GM19023 (cell line): Measurements from ENCODE around the gene YAF2.

Experiments used
- ATAC-seq: cut with Tn5 transposase; IDR thresholded peaks from one replicate; pipeline ENCODE4 v1.9.1; 2021; ENCODE audit warnings: mild to moderate bottlenecking, moderate library complexity; ENCODE audit not compliant: unreplicated experiment

The YAF2 gene, protein sequence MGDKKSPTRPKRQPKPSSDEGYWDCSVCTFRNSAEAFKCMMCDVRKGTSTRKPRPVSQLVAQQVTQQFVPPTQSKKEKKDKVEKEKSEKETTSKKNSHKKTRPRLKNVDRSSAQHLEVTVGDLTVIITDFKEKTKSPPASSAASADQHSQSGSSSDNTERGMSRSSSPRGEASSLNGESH

DNA sequence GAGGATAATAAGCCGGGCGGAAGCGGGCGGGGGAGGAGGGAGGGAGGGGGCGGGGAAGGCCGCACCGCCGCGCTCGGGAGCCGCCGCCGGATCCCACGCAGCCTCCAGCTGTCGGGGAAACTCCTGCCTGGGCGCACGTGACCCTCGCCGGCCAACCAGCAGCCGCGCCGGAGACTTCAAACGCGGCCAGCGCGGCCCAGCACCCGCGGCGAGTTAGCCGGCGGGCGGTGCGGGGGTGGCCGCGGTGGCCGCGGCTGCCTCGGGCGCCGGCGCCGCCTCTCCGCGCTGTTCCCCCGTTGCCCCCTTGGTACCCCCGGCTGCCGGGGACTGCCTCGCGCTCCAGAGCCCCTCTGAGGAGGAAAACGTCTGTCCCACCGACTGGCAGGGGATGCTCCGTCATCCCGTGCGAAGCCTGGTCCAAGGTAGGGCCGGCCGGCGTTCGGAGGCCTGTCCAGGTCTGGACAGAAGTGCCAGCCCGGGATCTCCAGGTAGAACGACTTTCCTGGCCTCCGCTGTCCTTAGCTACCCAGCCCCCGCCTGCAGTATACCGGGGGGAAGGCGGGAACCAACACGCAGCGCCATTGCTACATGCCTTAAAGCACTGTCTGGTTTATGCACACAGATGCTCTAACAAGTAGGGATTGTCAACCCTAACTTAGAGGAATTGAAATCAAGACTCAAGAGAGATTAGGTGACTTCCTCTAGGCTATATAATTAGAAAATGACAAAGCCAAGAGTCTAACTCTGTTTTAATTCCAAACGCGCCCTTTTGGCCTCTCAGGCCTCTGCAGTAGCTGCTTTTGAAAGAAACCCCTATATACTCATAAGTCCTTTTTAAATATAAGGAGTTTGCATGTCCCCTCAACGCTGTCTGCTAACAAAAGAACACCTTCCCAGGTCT, at the start of gene YAF2:
Gene YAF2 (minus strand): TSS at position 9 of the 901 bp plus-strand sequence. CDS start 68 bp downstream, outside the sequence.
- ATAC-seq = peak; percentile 83

GRCh38 chr12:42286741-42287140, 48.7 kb upstream of the YAF2 start:
- no peak for ATAC-seq

- ATAC-seq = no peak
These were observed 47.4 kb upstream of the YAF2 start for GRCh38 chr12:42285431-42285830.

- no peak for ATAC-seq
These were observed 46.8 kb upstream of the YAF2 start for GRCh38 chr12:42284876-42285275.

DNA sequence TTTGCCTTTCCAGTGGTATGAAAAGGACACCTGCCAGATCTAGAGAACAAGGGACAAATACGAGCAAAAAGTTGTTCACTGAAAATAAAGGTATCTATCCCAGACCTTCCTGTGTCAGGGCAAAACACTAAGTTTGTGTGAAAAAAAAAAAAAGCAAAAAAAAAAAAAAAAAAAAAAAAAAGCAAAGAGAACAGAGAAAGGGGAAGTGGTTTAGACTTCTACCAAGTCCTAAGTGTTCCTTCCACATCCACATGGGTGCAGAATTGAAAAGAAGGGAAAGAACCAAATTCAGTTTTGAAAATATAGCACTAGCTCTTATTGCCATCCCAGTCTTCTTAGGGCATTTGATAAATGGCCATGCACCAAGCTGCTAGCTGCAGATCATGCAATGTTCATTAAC, 46.1 kb upstream of the YAF2 start:
- no peak for ATAC-seq

- ATAC-seq = no peak
These were observed 45.7 kb upstream of the YAF2 start for GRCh38 chr12:42283739-42284138.

- no peak for ATAC-seq
These were observed 44.2 kb upstream of the YAF2 start for GRCh38 chr12:42282294-42282693.

DNA sequence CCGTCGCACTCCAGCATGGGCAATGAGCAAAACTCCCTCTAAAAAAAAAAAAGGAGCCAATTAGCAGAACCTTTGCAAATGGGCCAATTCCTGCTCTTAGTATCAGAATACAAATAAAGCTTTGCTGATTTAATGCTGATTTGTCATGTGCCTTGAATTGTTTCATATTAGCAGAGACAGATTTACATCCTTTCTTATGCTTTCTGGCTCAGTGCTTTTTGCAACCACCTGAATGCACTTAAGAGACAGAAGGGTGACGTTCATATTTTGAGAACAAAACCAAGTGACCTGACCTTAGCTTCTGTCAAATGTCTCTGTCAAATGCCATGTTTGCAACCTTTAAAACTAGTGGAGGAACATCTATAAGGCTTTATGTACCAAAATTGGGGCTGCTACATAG, 43.8 kb upstream of the YAF2 start:
- no peak for ATAC-seq

- ATAC-seq = no peak
These were observed 43.2 kb upstream of the YAF2 start for GRCh38 chr12:42281278-42281677.

- ATAC-seq = no peak
These were observed 40.1 kb upstream of the YAF2 start for GRCh38 chr12:42278128-42278510.

GRCh38 chr12:42277396-42278127, 39.5 kb upstream of the YAF2 start:
- no peak for ATAC-seq

- no peak for ATAC-seq
These were observed 37.5 kb upstream of the YAF2 start for GRCh38 chr12:42275499-42275898.

DNA sequence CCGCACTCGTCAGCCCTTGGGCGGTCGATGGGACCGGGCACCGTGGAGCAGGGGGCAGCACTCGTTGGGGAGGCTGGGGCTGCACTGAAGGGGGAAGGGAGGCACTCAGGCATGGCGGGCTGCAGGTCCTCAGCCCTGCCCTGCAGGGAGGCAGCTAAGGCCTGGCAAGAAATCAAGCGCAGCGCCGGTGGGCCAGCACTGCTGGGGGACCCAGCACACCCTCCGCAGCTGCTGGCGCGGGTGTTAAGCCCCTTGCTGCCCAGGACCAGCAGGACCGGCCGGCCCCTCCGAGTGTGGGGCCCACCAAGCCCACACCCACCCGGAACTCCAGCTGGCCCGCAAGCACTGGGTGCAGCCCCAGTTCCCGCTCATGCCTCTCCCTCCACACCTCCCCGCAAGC, 35.7 kb upstream of the YAF2 start:
- no peak for ATAC-seq

- ATAC-seq = no peak
These were observed 32.5 kb upstream of the YAF2 start for GRCh38 chr12:42270596-42270995.

DNA sequence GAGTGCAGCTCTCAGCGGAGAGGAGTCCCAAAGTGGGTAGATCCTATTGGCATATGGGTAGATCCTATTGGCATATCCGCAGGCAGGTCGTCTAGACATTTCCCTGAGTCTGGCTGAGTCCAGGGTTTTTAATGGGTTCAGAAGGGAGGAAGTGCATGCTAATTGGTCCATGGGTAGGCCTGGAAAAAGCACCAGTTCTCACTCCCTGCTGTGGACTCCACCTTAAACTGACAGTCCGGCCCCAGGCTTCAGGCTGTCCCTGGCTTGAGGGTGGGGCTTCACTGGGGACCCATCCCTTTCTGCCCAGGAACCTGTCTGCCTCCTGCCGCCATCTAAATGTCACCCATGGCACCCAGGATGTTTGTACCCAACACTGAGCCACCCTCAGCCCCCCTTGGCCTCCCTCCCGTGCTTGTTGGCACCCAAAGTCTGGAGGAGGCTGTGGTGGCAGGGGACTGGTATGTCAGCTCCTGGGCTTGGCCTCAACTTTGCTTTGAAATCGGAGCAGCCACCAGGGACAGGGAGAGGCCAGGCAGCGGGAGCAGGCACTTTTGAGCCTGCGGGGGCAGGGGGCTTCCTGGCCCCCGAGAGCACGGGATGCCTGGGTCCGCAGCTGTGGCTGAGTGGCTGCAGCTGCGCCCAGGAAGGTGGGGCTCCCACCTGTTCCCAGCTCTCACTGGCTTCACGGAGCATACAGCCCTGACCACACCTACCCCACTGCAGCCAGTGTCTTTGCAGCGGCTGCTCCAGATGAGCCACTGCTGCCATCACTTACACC, 29.6 kb upstream of the YAF2 start:
- no peak for ATAC-seq

- no peak for ATAC-seq
These were observed 28.7 kb upstream of the YAF2 start for GRCh38 chr12:42266579-42267230.

- no peak for ATAC-seq
These were observed 24.2 kb upstream of the YAF2 start for GRCh38 chr12:42262271-42262670.

GRCh38 chr12:42261708-42262107, 23.7 kb upstream of the YAF2 start:
- no peak for ATAC-seq

DNA sequence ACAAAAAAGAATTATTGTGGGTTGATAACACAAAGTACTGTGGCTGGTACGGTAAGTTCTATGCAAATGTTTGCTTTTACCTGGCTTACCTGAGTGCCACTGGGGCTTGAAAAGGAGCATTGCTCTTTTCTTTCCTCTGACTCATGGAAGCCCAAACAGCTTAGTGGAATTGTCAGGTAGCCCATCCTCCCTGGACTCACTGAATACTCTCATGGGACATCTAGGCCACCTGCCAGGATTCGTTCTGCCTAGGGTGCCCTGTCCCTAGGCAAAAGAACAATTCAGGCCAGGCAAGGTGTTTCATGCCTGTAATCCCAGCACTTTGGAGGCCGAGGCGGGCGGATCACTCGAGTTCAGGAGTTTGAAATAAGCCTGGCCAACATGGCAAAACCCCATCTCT, 22.5 kb upstream of the YAF2 start:
- no peak for ATAC-seq

- no peak for ATAC-seq
These were observed 21.7 kb upstream of the YAF2 start for GRCh38 chr12:42259699-42260098.
